Gastroesophageal sphincter (tissue), 4 donors: ENCODE results near the gene TMEM54. TPM values are rescaled to one million over a fixed set of nuclear protein-coding genes. Genes with fewer than 3 reads are reported as not detected.

Experiments
- ATAC-seq: fragments of 150-250 bp; one replicate; pipeline ENCODE4 v1.9.1; 2016; ENCODE audit warnings: mild to moderate bottlenecking, moderate library complexity
- H3K27ac ChIP-seq, 4 donors: fragments of 200-600 bp; sonication (generic) in 3 of 4; 1 replicate in 3 of 4; 2 replicates in 1 of 4; pipeline ENCODE4 v1.5.1; 2016 to 2019
- H3K27me3 ChIP-seq: fragments of 200-600 bp; sonication (generic); one replicate; pipeline ENCODE4 v1.5.1; 2019
- H3K36me3 ChIP-seq, 2 donors: fragments of 200-600 bp; sonication (generic); one replicate each; pipeline ENCODE4 v1.5.1; 2019; ENCODE audit warnings: control low read depth in 1 of 2
- H3K4me1 ChIP-seq, 3 donors: fragments of 200-600 bp; sonication (generic); 1 replicate in 2 of 3; 2 replicates in 1 of 3; pipeline ENCODE4 v1.5.1; 2016 to 2019; ENCODE audit warnings: control low read depth in 2 of 3
- H3K4me3 ChIP-seq, 2 donors: fragments of 200-600 bp; sonication (generic); one replicate each; pipeline ENCODE4 v1.5.1; 2019; ENCODE audit warnings: mild to moderate bottlenecking in 1 of 2, moderate library complexity in 1 of 2
- H3K9me3 ChIP-seq, 3 donors: fragments of 200-600 bp; sonication (generic); one replicate each; pipeline ENCODE4 v1.5.1; 2017 to 2019; ENCODE audit warnings: control low read depth in 2 of 3
- EP300 ChIP-seq: sonication (generic); formaldehyde crosslinking; IDR thresholded peaks from one replicate; pipeline ENCODE4 v1.6.1; 2017; ENCODE audit warnings: antibody characterized with exemption, mild to moderate bottlenecking
- POLR2A ChIP-seq, 2 donors: fragments of 450-650 bp; IDR thresholded peaks; one replicate each; pipeline ENCODE4 v1.6.1; 2017; ENCODE audit warnings: antibody characterized with exemption in 2 of 2, mild to moderate bottlenecking in 2 of 2, moderate library complexity in 1 of 2
- POLR2AphosphoS5 ChIP-seq: sonication (generic); formaldehyde crosslinking; IDR thresholded peaks from one replicate; pipeline ENCODE4 v1.6.1; 2017; ENCODE audit warnings: antibody characterized with exemption
- WGBS, 2 donors: methylation state at CpG; one replicate each; pipeline ENCODE4 v1.1.5; 2018; ENCODE audit warnings: low coverage in 1 of 2; 5-methylcytosine and 5-hydroxymethylcytosine counted together
- total RNA-seq, 4 donors: library from RNA; depleted of rRNA; stranded (reverse); fragments of >200 nt; gene quantifications; one replicate each; pipeline ENCODE4 v1.1.0, GENCODE V29; 2016
- TF ChIP-seq, protein P1 (sequence below), 4 experiments: fragments of 200-600 bp in 2 of 4; fragments of 450-650 bp in 2 of 4; sonication (generic) in 1 of 4; IDR thresholded peaks; one replicate each; pipeline ENCODE4 v1.5.1; 2017 to 2019; ENCODE audit warnings: antibody characterized with exemption in 4 of 4, mild to moderate bottlenecking in 2 of 4, moderate library complexity in 2 of 4

The TMEM54 gene
- total RNA-seq, 4 donors from 2014 or later, result 71.5 to 138 (median 101) TPM

DNA sequence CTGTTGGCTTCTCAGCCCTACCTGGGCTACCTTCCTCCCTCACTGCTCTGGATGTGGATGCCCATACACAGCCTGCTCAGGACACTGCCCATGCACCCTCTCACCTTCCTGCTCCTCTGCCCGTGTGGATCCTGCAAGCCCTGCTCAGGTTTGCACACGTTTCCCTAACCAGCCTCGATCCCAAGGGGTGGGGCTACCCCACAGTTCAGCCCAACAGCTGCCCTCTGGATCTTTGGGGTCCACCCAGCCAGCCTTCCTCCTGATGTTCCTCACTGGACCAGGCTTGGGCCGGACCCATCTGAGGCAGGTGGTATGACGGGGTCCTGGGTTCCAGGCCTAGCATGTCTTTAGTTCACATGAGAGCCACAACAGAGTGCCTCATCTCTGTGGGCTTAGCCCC is 4.7 kb downstream of the TMEM54 start:
- Histone ChIP-seq H3K4me3 (no peak overlapping the region), H3K4me1 (peaks cover 0 to 33% (median 10%) of the 10 kb centered on the region in 3 donors), H3K27me3 (peaks cover 35% of the 10 kb centered on the region), H3K9me3 (no peaks in the 10 kb centered on the region), H3K36me3 (peaks cover 0 to 7% of the 10 kb centered on the region in 2 donors), H3K27ac (no peak overlapping the region)
- WGBS, 2 donors, result 50% methylated on average over 2 of the region's 5 CpGs; no CpG with 5 or more reads in 1 of the 2 donors
- ATAC-seq, result no peak
- TF ChIP-seq POLR2AphosphoS5, result no peak
- TF ChIP-seq POLR2A (IDR thresholded peaks at IDR 0.05), result no peak
- TF ChIP-seq, protein P1, sequence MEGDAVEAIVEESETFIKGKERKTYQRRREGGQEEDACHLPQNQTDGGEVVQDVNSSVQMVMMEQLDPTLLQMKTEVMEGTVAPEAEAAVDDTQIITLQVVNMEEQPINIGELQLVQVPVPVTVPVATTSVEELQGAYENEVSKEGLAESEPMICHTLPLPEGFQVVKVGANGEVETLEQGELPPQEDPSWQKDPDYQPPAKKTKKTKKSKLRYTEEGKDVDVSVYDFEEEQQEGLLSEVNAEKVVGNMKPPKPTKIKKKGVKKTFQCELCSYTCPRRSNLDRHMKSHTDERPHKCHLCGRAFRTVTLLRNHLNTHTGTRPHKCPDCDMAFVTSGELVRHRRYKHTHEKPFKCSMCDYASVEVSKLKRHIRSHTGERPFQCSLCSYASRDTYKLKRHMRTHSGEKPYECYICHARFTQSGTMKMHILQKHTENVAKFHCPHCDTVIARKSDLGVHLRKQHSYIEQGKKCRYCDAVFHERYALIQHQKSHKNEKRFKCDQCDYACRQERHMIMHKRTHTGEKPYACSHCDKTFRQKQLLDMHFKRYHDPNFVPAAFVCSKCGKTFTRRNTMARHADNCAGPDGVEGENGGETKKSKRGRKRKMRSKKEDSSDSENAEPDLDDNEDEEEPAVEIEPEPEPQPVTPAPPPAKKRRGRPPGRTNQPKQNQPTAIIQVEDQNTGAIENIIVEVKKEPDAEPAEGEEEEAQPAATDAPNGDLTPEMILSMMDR (IDR thresholded peaks at IDR 0.05), result no peak
- TF ChIP-seq EP300, result no peak

DNA sequence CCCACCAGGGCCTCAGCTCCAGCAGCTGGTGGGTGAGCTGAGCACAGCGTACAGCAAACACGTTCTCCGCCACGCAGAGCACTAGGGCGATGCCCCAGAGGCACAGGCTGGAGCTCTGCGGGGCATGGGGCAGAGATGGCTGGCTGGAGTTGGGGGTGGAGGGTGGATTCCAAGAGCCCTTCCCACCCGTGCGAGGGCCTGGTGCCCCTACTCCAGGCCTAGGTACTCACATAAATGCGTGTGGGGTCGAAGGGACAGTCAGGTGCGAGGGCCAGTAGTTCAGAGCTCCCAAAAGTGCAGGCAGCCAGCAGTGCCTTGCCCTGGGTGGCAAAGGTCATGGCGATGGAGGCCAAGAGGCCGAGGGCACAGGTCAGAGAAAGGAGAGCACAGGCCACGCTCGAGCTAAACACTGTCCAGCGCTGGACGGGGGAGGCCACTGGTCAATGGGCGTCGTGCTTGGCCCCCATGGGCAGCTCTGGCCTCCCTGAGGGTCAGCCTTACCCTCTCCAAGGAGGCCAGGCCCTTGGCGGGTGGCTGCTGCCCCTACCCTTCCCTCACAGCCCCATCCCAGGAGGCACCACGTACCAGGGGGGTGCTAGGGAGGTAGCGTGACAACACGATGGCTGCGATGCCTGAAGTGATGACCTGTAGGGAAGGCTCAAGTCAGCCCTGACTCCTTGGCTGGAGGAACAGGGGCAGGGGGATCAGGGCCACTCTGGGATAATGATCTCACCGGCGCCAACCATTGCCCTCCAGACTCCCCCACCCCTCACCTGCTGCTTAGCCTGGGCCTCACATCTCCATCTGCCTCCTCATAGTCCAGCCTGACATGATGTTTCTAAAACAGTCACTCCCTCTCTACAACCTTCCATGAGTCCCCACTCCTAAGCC is 5.6 kb downstream of the TMEM54 start:
- no peak for ATAC-seq

DNA sequence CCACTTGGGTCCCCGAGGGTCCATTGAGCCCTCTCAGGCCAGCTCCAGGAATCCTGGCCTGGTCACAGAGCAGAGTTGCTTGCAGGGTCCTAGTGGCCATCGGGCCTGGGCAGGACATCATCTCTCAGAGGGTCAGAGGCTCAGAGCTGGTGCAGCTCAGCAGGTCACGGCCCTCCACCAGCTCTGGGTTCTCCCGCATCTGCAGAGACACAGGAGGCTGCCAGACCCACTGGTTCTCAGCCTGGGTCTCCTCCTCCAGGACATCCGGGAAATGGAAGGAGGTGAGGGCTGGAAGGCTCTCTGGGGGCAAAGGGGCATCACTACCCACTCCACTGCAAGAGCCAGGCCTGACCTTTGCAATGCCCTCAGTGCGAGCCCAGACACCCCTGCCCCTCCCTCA is 6.5 kb downstream of the TMEM54 start:
- H3K27ac ChIP-seq, result no peak overlapping the region
- WGBS, 2 donors, result 80% methylated on average over 2 of the region's 6 CpGs; no CpG with 5 or more reads in 1 of the 2 donors
- ATAC-seq, result no peak
- no peak overlapping the region for H3K4me3 ChIP-seq
- peaks cover 0 to 18% (median 7%) of the 10 kb centered on the region in 3 donors for H3K4me1 ChIP-seq
- H3K27me3 ChIP-seq, result peaks cover 47% of the 10 kb centered on the region
- no peak for TF ChIP-seq EP300
- TF ChIP-seq POLR2AphosphoS5, result no peak
- no peak for TF ChIP-seq POLR2A (IDR thresholded peaks at IDR 0.05)
- TF ChIP-seq, protein P1 (IDR thresholded peaks at IDR 0.05), result no peak
- H3K36me3 ChIP-seq, result peaks cover 0 to 7% of the 10 kb centered on the region in 2 donors
- H3K9me3 ChIP-seq, result no peaks in the 10 kb centered on the region

More for the DNA sequence above, 5.6 kb downstream of the TMEM54 start:
- Histone ChIP-seq H3K36me3 (peaks cover 0 to 7% of the 10 kb centered on the region in 2 donors), H3K4me1 (peaks cover 0 to 27% (median 8%) of the 10 kb centered on the region in 3 donors), H3K27me3 (peaks cover 38% of the 10 kb centered on the region), H3K27ac (no peak overlapping the region), H3K4me3 (no peak overlapping the region), H3K9me3 (no peaks in the 10 kb centered on the region)
- 90 to 98% methylated on average over 6 to 9 of the region's 26 CpGs for WGBS, 2 donors
- TF ChIP-seq POLR2AphosphoS5 (no peak), POLR2A (IDR thresholded peaks at IDR 0.05) (no peak), EP300 (no peak)
- TF ChIP-seq, protein P1 (IDR thresholded peaks at IDR 0.05), result no peak

DNA sequence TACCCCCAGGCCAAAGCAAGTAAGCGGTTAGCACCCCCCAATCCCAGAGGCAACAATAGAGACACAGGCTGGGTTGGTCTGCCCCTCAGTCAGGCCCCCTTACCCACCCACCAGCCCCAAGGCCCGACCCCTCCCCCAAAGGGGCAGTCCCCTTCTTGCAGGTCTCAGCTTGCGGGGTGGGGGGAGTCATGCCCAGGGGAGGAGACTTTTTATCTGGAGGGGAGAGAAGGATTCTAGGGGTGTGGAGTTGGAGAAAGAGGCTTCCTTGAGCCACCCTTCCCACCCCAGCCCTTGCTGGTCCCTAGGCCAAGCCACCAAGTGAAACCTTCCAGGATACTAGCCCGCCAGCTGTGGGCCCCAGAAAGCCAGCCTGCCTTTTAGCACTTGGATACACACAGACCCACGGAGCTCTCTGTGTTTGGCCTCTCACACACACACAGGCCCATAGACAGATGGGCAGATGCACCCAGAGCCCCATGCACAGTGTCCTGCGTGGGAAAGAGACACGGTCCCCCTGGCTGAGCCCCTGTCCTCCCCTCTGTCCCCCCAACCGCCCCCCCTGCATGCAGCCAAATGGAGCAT is 7.1 kb downstream of the TMEM54 start:
- TF ChIP-seq POLR2AphosphoS5, result no peak
- no peak for TF ChIP-seq POLR2A (IDR thresholded peaks at IDR 0.05)
- TF ChIP-seq EP300, result no peak
- TF ChIP-seq, protein P1 (IDR thresholded peaks at IDR 0.05), result no peak
- no CpG with 5 or more reads among the region's 8 CpGs for WGBS, 2 donors

More for the DNA sequence above, 7.1 kb downstream of the TMEM54 start:
- Histone ChIP-seq H3K4me3 (peak overlapping the region in 1 of 2 donors; percentile 52), H3K36me3 (peaks cover 0 to 7% of the 10 kb centered on the region in 2 donors), H3K27me3 (peaks cover 50% of the 10 kb centered on the region), H3K27ac (no peak overlapping the region), H3K4me1 (peaks cover 0 to 18% (median 7%) of the 10 kb centered on the region in 3 donors), H3K9me3 (no peaks in the 10 kb centered on the region)
- ATAC-seq, result no peak
